GM12878 (cell line): ENCODE results near the gene WWP2. TPM values are rescaled to one million over a fixed set of nuclear protein-coding genes. Genes with fewer than 3 reads are reported as not detected.

Source experiments
- ATAC-seq: fragments of 200-7000 bp; cut with Tn5 transposase; 3 replicates; pipeline ENCODE4 v1.9.1; 2020; ENCODE audit warnings: mild to moderate bottlenecking, moderate library complexity
- BruUV-seq: library from RNA; stranded (reverse); fragments of 400-500 nt; replicated peaks from 2 replicates; lab custom pipeline; 2021; lab: Mats Ljungman, UMichigan
- CTCF ChIA-PET: fragments of 300-600 bp; sonication (Branson Sonifier 250); formaldehyde crosslinking; extraction: SDS; loops from one replicate; lab custom pipeline; 2021; ENCODE audit warnings: inconsistent platforms; lab: Yijun Ruan, JAX
- POLR2A ChIA-PET: fragments of 350-600 bp; formaldehyde crosslinking; extraction: SDS; loops from one replicate; lab custom pipeline; 2021; ENCODE audit warnings: inconsistent platforms; lab: Charles Lee
- RAD21 ChIA-PET: fragments of 300-600 bp; sonication (Branson Sonifier 250); formaldehyde crosslinking; loops from one replicate; lab custom pipeline; 2023; ENCODE audit warnings: antibody characterized with exemption; ENCODE audit not compliant: unreplicated experiment; lab: Charles Lee
- SMC1A ChIA-PET: fragments of 300-600 bp; sonication (Branson Sonifier 250); formaldehyde crosslinking; loops from one replicate; lab custom pipeline; 2023; ENCODE audit not compliant: unreplicated experiment, uncharacterized antibody; lab: Charles Lee
- DNase-seq: peaks from one replicate; pipeline ENCODE4 v3.0.0-alpha.2; 2011; ENCODE audit warnings: low read depth, low spot score
- FAIRE-seq: peaks from 3 replicates; lab custom pipeline; 2011; peaks lifted over from hg19 to GRCh38; lab: Jason Lieb, UNC
- H2AFZ ChIP-seq: 2 replicates; pipeline ENCODE4 v1.6.0; 2011; ENCODE audit warnings: low read depth, low read length, control low read depth; ENCODE audit not compliant: control insufficient read depth
- H3K27ac ChIP-seq: 2 replicates; pipeline ENCODE4 v1.5.1; 2011; ENCODE audit warnings: control low read depth; ENCODE audit not compliant: control insufficient read depth, insufficient read depth
- H3K27me3 ChIP-seq, 2 experiments: replicated peaks in 1 of 2; 2 replicates each; pipeline versions ENCODE4 v1.6.0 to v1.6.1; 2011; ENCODE audit warnings: low read length in 1 of 2; ENCODE audit not compliant: control insufficient read depth in 2 of 2, insufficient read depth in 2 of 2
- H3K36me3 ChIP-seq, 2 experiments: 2 replicates each; pipeline ENCODE4 v1.5.1; 2011; ENCODE audit warnings: low read length in 1 of 2; ENCODE audit not compliant: control insufficient read depth in 2 of 2, insufficient read depth in 2 of 2
- H3K4me1 ChIP-seq: 2 replicates; pipeline ENCODE4 v1.6.1; 2011; ENCODE audit warnings: mild to moderate bottlenecking, low read length, moderate library complexity, mixed read lengths; ENCODE audit not compliant: control insufficient read depth, insufficient read depth
- H3K4me2 ChIP-seq: 2 replicates; pipeline ENCODE4 v1.6.0; 2011; ENCODE audit warnings: control low read depth; ENCODE audit not compliant: control insufficient read depth, insufficient read depth
- H3K4me3 ChIP-seq: fragments of 200-600 bp; sonication (generic); 2 replicates; pipeline ENCODE4 v1.5.1; 2016
- H3K79me2 ChIP-seq: 2 replicates; pipeline ENCODE4 v1.6.0; 2011; ENCODE audit warnings: low read length; ENCODE audit not compliant: control insufficient read depth, insufficient read depth
- H3K9ac ChIP-seq: 2 replicates; pipeline ENCODE4 v1.8.0; 2011; ENCODE audit warnings: low read length, control low read depth, mixed read lengths; ENCODE audit not compliant: control insufficient read depth, insufficient read depth
- H3K9me3 ChIP-seq: replicated peaks from 3 replicates; pipeline ENCODE4 v1.5.1; 2011; ENCODE audit warnings: mild to moderate bottlenecking, low read length; ENCODE audit not compliant: control insufficient read depth, insufficient read depth
- H4K20me1 ChIP-seq: 2 replicates; pipeline ENCODE4 v1.6.0; 2011; ENCODE audit not compliant: control insufficient read depth, insufficient read depth
- ASH2L ChIP-seq: fragments of 300-600, 200-600 bp; sonication (generic); IDR thresholded peaks from 2 replicates; pipeline ENCODE4 v1.6.1; 2017; ENCODE audit warnings: low read depth, mild to moderate bottlenecking, borderline replicate concordance
- CBX3 ChIP-seq: fragments of 200-600 bp; sonication (generic); IDR thresholded peaks from 2 replicates; pipeline ENCODE4 v1.6.1; 2016; ENCODE audit warnings: low read depth, borderline replicate concordance
- CBX5 ChIP-seq: sonication (generic); IDR thresholded peaks from 2 replicates; pipeline ENCODE4 v1.6.1; 2016; ENCODE audit warnings: low read depth, moderate library complexity, mild to moderate bottlenecking, inconsistent platforms
- IKZF2 ChIP-seq, 2 experiments: fragments of 450-650 bp; IDR thresholded peaks; 2 replicates each; pipeline ENCODE4 v1.6.1; 2017; ENCODE audit warnings: mild to moderate bottlenecking in 2 of 2, moderate library complexity in 2 of 2
- JUND ChIP-seq: IDR thresholded peaks from 2 replicates; pipeline ENCODE4 v1.6.1; 2012; ENCODE audit warnings: low read depth, mild to moderate bottlenecking, low read length, improper control_type of control experiment, moderate library complexity
- KAT2A ChIP-seq: conservative IDR thresholded peaks from 2 replicates; pipeline ENCODE4 v1.6.1; 2011; ENCODE audit warnings: low read depth, low read length; ENCODE audit not compliant: control insufficient read depth
- MTA3 ChIP-seq: IDR thresholded peaks from 2 replicates; pipeline ENCODE4 v1.6.1; 2012; ENCODE audit warnings: low read length, inconsistent platforms, borderline replicate concordance
- MYB ChIP-seq: fragments of 150-350 bp; IDR thresholded peaks from 2 replicates; pipeline ENCODE4 v1.6.1; 2014; ENCODE audit warnings: mild to moderate bottlenecking, low read depth, low read length, borderline replicate concordance
- MYC ChIP-seq: IDR thresholded peaks from 2 replicates; pipeline ENCODE4 v1.6.1; 2011; ENCODE audit warnings: mild to moderate bottlenecking, low read length, moderate library complexity, inconsistent platforms; ENCODE audit not compliant: insufficient read depth, insufficient replicate concordance, insufficient read length, severe bottlenecking
- NFXL1 ChIP-seq: fragments of 450-650 bp; IDR thresholded peaks from 2 replicates; pipeline ENCODE4 v1.6.1; 2017; ENCODE audit warnings: antibody characterized with exemption, mild to moderate bottlenecking, borderline replicate concordance
- PML ChIP-seq: IDR thresholded peaks from 2 replicates; pipeline ENCODE4 v1.6.1; 2012; ENCODE audit warnings: low read length, inconsistent platforms
- RB1 ChIP-seq: fragments of 450-650 bp; formaldehyde crosslinking; IDR thresholded peaks from 2 replicates; pipeline ENCODE4 v1.6.1; 2017; ENCODE audit warnings: mild to moderate bottlenecking, borderline replicate concordance
- ZNF274 ChIP-seq: IDR thresholded peaks from one replicate; pipeline ENCODE4 v1.8.0; 2011; ENCODE audit not compliant: insufficient read length, insufficient read depth
- WGBS: methylation state at CpG from one replicate; pipeline ENCODE4 v1.1.6; 2016; ENCODE audit warnings: low lambda C conversion rate; ENCODE audit not compliant: insufficient replicate concordance, insufficient coverage; ENCODE audit errors: missing lambda C conversion rate; 5-methylcytosine and 5-hydroxymethylcytosine counted together
- in situ Hi-C: fragments of 300-500 bp; cut with MboI; formaldehyde crosslinking; loops from 9 replicates; pipeline ENCODE4 v1.14.3; 2018; ENCODE audit warnings: mixed read lengths
- intact Hi-C: fragments of 100-400 bp; cut with micrococcal nuclease; formaldehyde crosslinking; loops from one replicate; pipeline ENCODE4 v1.14.2; 2022; ENCODE audit not compliant: unreplicated experiment
- polyA plus RNA-seq, 11 experiments: library from polyadenylated mRNA; depleted of rRNA in 4 of 11; unstranded in 6 of 11; stranded (reverse) in 5 of 11; fragments of >200 nt; fragmentation: Nextera tagmentation in 4 of 11; fragmentation: Illumina TruSeq in 1 of 11; extraction: Ambion mirVana in 4 of 11; extraction: Trizol in 1 of 11; gene quantifications; 1 replicate in 1 of 11; 2 replicates in 10 of 11; pipeline versions ENCODE4 v1.2.1 to v1.2.3, GENCODE V29; 2011 to 2016; ENCODE audit warnings: inconsistent platforms in 2 of 11, missing spikeins in 2 of 11, low read depth in 1 of 11
- total RNA-seq, 4 experiments: library from RNA; depleted of rRNA in 3 of 4; stranded (reverse); fragments of >200 nt in 3 of 4; fragmentation: Illumina TruSeq in 1 of 4; extraction: Trizol in 1 of 4; gene quantifications; 2 replicates each; pipeline versions ENCODE4 v1.2.1 to v1.2.3, GENCODE V29; 2013 to 2021
- TF ChIP-seq, protein P1 (sequence below): IDR thresholded peaks from 2 replicates; pipeline ENCODE4 v1.6.1; 2012; ENCODE audit warnings: low read depth, low read length, improper control_type of control experiment
- TF ChIP-seq, protein P2 (sequence below): fragments of 450-650 bp; conservative IDR thresholded peaks from 2 replicates; pipeline ENCODE4 v1.6.1; 2017; ENCODE audit warnings: mild to moderate bottlenecking, moderate library complexity
- TF ChIP-seq, protein P3 (sequence below): IDR thresholded peaks from 2 replicates; pipeline ENCODE4 v1.6.1; 2012; ENCODE audit warnings: improper control_type of control experiment, low read depth, low read length; ENCODE audit not compliant: insufficient replicate concordance

WWP2 gene
- total and polyA plus RNA-seq, 10 of the 15 experiments (the other 5 are each of a cell fraction or from before 2014, with no cell fraction given): 2.8 to 47.0 (median 23.8) TPM

DNA sequence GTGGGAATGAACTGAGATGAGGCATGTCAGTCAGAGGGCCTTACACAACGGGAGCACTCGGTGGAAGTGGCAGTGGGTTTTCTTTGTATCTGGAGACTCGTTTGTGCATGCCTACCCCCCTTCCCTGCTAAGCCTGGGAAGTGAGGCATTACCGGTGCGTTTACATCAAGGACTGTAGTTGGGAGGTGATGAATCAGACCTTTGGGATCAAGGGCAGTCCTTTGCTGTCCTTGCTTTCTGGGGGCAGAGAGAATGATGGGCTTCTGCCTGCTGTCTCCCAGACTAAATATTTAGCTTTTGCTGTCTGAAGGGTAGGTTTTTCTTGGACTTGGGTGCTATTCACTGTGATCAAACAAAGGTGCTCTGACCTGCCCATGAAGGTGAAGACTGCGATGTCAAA, 83.0 kb downstream of the WWP2 start:
- Histone ChIP-seq H3K27ac (no peak overlapping the region), H3K4me3 (no peak overlapping the region), H3K9me3 (no peaks in the 10 kb centered on the region), H3K27me3 (no peaks in the 10 kb centered on the region), H2AFZ (no peak overlapping the region), H4K20me1 (no peaks in the 10 kb centered on the region), H3K9ac (no peak overlapping the region), H3K36me3 (peaks cover 0 to 7% of the 10 kb centered on the region in 2 experiments; a peak in 3 of 4 replicates), H3K79me2 (no peaks in the 10 kb centered on the region), H3K4me1 (no peaks in the 10 kb centered on the region), H3K4me2 (no peak overlapping the region)
- DNase-seq (no peak), FAIRE-seq (no peak), ATAC-seq (no peak)
- in situ Hi-C loops: no loop called here
- intact Hi-C loops: no loop called here
- TF ChIP-seq NFXL1 (no peak), IKZF2 (IDR thresholded peaks at IDR 0.05) (no peak), PML (no peak), CBX5 (no peak), RB1 (no peak), MYC (no peak), MYB (no peak), MTA3 (no peak), JUND (no peak), KAT2A (no peak), ASH2L (no peak), ZNF274 (no peak), CBX3 (no peak)
- TF ChIP-seq, protein P1, sequence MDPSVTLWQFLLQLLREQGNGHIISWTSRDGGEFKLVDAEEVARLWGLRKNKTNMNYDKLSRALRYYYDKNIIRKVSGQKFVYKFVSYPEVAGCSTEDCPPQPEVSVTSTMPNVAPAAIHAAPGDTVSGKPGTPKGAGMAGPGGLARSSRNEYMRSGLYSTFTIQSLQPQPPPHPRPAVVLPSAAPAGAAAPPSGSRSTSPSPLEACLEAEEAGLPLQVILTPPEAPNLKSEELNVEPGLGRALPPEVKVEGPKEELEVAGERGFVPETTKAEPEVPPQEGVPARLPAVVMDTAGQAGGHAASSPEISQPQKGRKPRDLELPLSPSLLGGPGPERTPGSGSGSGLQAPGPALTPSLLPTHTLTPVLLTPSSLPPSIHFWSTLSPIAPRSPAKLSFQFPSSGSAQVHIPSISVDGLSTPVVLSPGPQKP: no peak
- TF ChIP-seq, protein P2, sequence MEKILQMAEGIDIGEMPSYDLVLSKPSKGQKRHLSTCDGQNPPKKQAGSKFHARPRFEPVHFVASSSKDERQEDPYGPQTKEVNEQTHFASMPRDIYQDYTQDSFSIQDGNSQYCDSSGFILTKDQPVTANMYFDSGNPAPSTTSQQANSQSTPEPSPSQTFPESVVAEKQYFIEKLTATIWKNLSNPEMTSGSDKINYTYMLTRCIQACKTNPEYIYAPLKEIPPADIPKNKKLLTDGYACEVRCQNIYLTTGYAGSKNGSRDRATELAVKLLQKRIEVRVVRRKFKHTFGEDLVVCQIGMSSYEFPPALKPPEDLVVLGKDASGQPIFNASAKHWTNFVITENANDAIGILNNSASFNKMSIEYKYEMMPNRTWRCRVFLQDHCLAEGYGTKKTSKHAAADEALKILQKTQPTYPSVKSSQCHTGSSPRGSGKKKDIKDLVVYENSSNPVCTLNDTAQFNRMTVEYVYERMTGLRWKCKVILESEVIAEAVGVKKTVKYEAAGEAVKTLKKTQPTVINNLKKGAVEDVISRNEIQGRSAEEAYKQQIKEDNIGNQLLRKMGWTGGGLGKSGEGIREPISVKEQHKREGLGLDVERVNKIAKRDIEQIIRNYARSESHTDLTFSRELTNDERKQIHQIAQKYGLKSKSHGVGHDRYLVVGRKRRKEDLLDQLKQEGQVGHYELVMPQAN: no peak
- TF ChIP-seq, protein P3, sequence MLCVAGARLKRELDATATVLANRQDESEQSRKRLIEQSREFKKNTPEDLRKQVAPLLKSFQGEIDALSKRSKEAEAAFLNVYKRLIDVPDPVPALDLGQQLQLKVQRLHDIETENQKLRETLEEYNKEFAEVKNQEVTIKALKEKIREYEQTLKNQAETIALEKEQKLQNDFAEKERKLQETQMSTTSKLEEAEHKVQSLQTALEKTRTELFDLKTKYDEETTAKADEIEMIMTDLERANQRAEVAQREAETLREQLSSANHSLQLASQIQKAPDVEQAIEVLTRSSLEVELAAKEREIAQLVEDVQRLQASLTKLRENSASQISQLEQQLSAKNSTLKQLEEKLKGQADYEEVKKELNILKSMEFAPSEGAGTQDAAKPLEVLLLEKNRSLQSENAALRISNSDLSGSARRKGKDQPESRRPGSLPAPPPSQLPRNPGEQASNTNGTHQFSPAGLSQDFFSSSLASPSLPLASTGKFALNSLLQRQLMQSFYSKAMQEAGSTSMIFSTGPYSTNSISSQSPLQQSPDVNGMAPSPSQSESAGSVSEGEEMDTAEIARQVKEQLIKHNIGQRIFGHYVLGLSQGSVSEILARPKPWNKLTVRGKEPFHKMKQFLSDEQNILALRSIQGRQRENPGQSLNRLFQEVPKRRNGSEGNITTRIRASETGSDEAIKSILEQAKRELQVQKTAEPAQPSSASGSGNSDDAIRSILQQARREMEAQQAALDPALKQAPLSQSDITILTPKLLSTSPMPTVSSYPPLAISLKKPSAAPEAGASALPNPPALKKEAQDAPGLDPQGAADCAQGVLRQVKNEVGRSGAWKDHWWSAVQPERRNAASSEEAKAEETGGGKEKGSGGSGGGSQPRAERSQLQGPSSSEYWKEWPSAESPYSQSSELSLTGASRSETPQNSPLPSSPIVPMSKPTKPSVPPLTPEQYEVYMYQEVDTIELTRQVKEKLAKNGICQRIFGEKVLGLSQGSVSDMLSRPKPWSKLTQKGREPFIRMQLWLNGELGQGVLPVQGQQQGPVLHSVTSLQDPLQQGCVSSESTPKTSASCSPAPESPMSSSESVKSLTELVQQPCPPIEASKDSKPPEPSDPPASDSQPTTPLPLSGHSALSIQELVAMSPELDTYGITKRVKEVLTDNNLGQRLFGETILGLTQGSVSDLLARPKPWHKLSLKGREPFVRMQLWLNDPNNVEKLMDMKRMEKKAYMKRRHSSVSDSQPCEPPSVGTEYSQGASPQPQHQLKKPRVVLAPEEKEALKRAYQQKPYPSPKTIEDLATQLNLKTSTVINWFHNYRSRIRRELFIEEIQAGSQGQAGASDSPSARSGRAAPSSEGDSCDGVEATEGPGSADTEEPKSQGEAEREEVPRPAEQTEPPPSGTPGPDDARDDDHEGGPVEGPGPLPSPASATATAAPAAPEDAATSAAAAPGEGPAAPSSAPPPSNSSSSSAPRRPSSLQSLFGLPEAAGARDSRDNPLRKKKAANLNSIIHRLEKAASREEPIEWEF: no peak
- ChIA-PET POLR2A (no interaction called here), RAD21 (no interaction called here), SMC1A (no interaction called here), CTCF (no interaction called here)
- BruUV-seq: no TSS peak
- 90% methylated on average over 6 of the region's 6 CpGs for WGBS
